MM.1S (cell line): ENCODE data around the gene PSEN2.

Experiments
- EZH2 ChIP-seq: fragments of 300-600 bp; sonication (generic); optimal IDR thresholded peaks from 2 replicates; pipeline ENCODE3; 2017; ENCODE audit warnings: low read depth, mild to moderate bottlenecking, antibody characterized with exemption, low read length, mixed read lengths
- EZH2phosphoT487 ChIP-seq: fragments of 300-600 bp; sonication (generic); IDR thresholded peaks from 2 replicates; pipeline ENCODE4 v1.6.1; 2018; ENCODE audit warnings: antibody characterized with exemption, low read length
- TF ChIP-seq, protein P1 (sequence below): fragments of 300-600 bp; sonication (generic); IDR thresholded peaks from 2 replicates; pipeline ENCODE4 v1.5.1; 2016; ENCODE audit warnings: antibody characterized with exemption, low read length, mixed read lengths

DNA sequence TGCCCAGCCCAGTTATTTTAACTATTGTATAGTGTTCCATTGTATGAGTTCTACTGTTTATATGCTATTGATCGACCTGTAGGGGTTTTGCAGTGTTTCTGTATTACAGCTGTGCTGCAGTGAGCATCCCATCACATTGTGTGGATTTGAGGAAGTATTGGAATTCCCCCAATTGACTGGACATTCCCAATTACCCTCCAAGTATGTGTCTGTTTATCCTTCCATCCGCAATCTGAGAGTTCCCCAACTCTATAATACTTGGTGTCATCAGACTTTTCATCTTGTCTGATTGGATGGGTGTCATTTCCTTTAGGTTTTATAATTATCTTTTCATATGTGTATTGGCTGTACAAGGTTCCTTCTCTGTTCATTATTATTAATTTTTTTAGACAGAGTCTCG is 27.8 kb downstream of the PSEN2 start:
- TF ChIP-seq, protein P1, sequence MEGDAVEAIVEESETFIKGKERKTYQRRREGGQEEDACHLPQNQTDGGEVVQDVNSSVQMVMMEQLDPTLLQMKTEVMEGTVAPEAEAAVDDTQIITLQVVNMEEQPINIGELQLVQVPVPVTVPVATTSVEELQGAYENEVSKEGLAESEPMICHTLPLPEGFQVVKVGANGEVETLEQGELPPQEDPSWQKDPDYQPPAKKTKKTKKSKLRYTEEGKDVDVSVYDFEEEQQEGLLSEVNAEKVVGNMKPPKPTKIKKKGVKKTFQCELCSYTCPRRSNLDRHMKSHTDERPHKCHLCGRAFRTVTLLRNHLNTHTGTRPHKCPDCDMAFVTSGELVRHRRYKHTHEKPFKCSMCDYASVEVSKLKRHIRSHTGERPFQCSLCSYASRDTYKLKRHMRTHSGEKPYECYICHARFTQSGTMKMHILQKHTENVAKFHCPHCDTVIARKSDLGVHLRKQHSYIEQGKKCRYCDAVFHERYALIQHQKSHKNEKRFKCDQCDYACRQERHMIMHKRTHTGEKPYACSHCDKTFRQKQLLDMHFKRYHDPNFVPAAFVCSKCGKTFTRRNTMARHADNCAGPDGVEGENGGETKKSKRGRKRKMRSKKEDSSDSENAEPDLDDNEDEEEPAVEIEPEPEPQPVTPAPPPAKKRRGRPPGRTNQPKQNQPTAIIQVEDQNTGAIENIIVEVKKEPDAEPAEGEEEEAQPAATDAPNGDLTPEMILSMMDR = no peak
- no peak for TF ChIP-seq EZH2
- no peak for TF ChIP-seq EZH2phosphoT487
